Measurements from ENCODE around the gene CLEC16A. TPM values are rescaled to one million over a fixed set of nuclear protein-coding genes. Genes with fewer than 3 reads are reported as not detected.

Gene CLEC16A
- total RNA-seq, 4 donors from 2014 or later, result 7.6 to 65.6 (median 28.0) TPM

GRCh38 chr16:11064202-11064540 is 119.8 kb downstream of the CLEC16A start:
- Histone ChIP-seq H3K27ac (no peak overlapping the region), H3K4me1 (no peaks in the 10 kb centered on the region), H3K9me3 (no peaks in the 10 kb centered on the region), H3K36me3 (no peaks in the 10 kb centered on the region), H3K4me3 (no peak overlapping the region), H3K27me3 (no peaks in the 10 kb centered on the region)
- DNase-seq, result no peak
- intact Hi-C loops (cut with DNase I; ENCODE audit: low total_unique reads), result no loop called here
- TF ChIP-seq, protein P1, sequence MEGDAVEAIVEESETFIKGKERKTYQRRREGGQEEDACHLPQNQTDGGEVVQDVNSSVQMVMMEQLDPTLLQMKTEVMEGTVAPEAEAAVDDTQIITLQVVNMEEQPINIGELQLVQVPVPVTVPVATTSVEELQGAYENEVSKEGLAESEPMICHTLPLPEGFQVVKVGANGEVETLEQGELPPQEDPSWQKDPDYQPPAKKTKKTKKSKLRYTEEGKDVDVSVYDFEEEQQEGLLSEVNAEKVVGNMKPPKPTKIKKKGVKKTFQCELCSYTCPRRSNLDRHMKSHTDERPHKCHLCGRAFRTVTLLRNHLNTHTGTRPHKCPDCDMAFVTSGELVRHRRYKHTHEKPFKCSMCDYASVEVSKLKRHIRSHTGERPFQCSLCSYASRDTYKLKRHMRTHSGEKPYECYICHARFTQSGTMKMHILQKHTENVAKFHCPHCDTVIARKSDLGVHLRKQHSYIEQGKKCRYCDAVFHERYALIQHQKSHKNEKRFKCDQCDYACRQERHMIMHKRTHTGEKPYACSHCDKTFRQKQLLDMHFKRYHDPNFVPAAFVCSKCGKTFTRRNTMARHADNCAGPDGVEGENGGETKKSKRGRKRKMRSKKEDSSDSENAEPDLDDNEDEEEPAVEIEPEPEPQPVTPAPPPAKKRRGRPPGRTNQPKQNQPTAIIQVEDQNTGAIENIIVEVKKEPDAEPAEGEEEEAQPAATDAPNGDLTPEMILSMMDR (IDR thresholded peaks at IDR 0.05), result no peak
- TF ChIP-seq POLR2A (IDR thresholded peaks at IDR 0.05), result no peak

DNA sequence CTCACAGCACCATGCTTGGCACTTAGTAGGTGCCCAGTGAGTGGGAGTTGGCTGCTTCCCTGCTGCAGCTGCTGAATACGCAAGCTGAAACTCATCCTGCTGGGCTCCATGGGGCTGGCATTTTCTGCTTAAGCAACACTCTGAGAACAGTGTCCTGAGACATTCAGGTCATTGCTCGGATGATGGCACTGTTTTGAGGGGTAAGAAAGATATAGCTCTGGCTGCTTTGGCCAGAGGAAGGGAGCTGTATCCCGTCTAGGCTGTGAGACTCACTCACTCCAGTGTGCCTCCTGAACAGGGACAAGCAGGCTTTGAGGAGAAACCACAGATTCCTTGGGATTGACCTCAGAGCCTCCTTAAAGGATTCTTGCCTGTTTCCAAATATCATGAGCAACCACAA is 120.5 kb downstream of the CLEC16A start:
- no peak for DNase-seq
- TF ChIP-seq, protein P1 (IDR thresholded peaks at IDR 0.05), result no peak
- TF ChIP-seq POLR2A (IDR thresholded peaks at IDR 0.05), result no peak
- H3K27ac ChIP-seq, result no peak overlapping the region
- H3K36me3 ChIP-seq, result no peaks in the 10 kb centered on the region
- H3K27me3 ChIP-seq, result no peaks in the 10 kb centered on the region
- H3K4me3 ChIP-seq, result no peak overlapping the region
- H3K9me3 ChIP-seq, result no peaks in the 10 kb centered on the region
- no peaks in the 10 kb centered on the region for H3K4me1 ChIP-seq
- intact Hi-C loops (cut with DNase I; ENCODE audit: low total_unique reads), result no loop called here

DNA sequence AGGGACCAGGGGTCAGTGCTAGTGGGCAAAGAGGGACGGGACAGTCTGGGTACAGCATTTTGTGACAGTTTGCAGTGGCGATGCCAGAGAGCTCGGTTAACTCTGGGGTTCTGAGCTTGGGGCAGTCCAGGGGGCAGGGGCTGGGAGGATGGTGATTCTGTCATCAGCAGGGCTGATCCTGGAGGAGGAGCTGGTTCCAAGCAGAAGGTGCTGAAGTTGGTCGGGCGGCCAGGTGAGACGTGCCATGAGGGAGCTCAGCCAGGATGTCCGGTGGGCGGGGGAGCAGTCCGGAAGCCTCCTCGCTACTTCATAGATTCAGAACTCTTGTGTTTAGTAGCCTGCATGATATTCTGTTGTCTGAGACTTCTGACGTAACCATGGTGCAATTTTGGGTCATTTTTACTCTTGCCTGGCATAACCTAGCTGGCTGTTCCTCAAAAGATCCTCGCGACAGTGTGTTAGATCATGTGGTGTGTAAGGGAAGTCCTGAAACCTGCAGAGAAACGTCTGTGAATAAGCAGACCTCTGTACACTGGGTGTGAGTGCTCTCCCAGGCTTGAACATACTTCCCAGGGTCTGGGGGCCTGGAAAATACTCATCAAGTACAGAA is 122.0 kb downstream of the CLEC16A start:
- Histone ChIP-seq H3K27me3 (no peaks in the 10 kb centered on the region), H3K27ac (no peak overlapping the region), H3K9me3 (no peaks in the 10 kb centered on the region), H3K36me3 (no peaks in the 10 kb centered on the region), H3K4me1 (no peaks in the 10 kb centered on the region), H3K4me3 (no peak overlapping the region)
- DNase-seq, result no peak
- intact Hi-C loops (cut with DNase I; ENCODE audit: low total_unique reads), result no loop called here
- TF ChIP-seq, protein P1 (IDR thresholded peaks at IDR 0.05), result no peak
- TF ChIP-seq POLR2A (IDR thresholded peaks at IDR 0.05), result no peak

DNA sequence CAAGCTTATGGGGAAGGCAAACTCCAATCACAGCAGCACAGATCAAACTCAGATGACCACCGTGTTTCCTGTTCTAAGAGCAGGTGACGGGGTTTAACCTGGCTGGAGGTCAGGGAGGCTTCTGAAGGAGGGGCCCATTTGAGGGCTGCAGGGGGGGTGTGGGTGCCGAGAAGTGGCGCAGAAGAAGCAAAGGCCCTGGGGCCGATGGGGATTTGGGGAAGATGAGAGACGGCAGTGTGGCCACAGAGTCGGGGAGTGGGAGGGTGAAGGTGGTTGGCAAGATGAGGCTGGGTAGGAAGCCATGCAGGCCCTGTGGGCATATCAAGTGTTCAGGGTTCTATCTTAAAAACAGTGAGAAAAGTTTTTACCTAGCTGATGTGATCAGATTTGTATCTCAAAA is 122.9 kb downstream of the CLEC16A start:
- no peak for TF ChIP-seq POLR2A (IDR thresholded peaks at IDR 0.05)
- DNase-seq, result no peak
- no peaks in the 10 kb centered on the region for H3K27me3 ChIP-seq
- intact Hi-C loops (cut with DNase I; ENCODE audit: low total_unique reads), result no loop called here
- no peak overlapping the region for H3K4me3 ChIP-seq
- H3K9me3 ChIP-seq, result no peaks in the 10 kb centered on the region
- H3K4me1 ChIP-seq, result no peaks in the 10 kb centered on the region
- no peaks in the 10 kb centered on the region for H3K36me3 ChIP-seq
- H3K27ac ChIP-seq, result no peak overlapping the region

DNA sequence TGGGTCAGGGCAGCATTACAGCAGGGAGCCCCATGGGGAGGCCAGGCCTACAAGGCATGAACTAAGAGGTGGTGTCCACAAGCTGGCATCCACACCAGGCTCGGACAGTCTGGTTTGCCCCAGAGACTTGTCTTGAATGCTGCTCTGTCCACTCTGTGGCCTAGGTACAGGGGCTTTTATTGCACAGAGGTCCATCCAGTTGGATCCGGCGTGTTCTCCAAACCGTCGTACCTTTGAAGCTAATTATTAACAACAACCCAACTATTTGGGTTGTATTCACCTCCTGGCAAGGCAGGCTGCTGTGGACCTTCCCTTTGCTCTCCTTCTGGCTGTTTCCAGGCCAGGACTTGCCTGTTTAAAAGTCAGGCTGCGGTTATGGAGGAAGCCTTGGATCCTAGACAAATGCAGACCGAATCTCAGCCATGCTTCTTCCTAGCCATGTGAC is 123.4 kb downstream of the CLEC16A start:
- intact Hi-C loops (cut with DNase I; ENCODE audit: low total_unique reads), result no loop called here
- DNase-seq, result no peak
- H3K36me3 ChIP-seq, result no peaks in the 10 kb centered on the region
- H3K4me1 ChIP-seq, result no peaks in the 10 kb centered on the region
- no peaks in the 10 kb centered on the region for H3K9me3 ChIP-seq
- H3K4me3 ChIP-seq, result no peak overlapping the region
- H3K27me3 ChIP-seq, result no peaks in the 10 kb centered on the region
- no peak overlapping the region for H3K27ac ChIP-seq
- TF ChIP-seq POLR2A (IDR thresholded peaks at IDR 0.05), result no peak
- TF ChIP-seq, protein P1 (IDR thresholded peaks at IDR 0.05), result no peak

- intact Hi-C loops (cut with DNase I; ENCODE audit: low total_unique reads), result no loop called here
- TF ChIP-seq, protein P1 (IDR thresholded peaks at IDR 0.05), result no peak
- no peak for TF ChIP-seq POLR2A (IDR thresholded peaks at IDR 0.05)
- H3K36me3 ChIP-seq, result no peaks in the 10 kb centered on the region
- peaks cover 6 to 7% of the 10 kb centered on the region in 2 donors for H3K4me1 ChIP-seq
- DNase-seq, result no peak
- no peaks in the 10 kb centered on the region for H3K9me3 ChIP-seq
- no peaks in the 10 kb centered on the region for H3K27me3 ChIP-seq
- no peak overlapping the region for H3K4me3 ChIP-seq
- peak overlapping the region in 1 of 2 donors; percentile 34 for H3K27ac ChIP-seq
Observed at GRCh38 chr16:11071829-11072228, 127.5 kb downstream of the CLEC16A start.
